IPS-11a (cell line): ENCODE data around the gene VAC14.

Experiments used
- H3K4me3 ChIP-seq: one replicate; pipeline ENCODE4 v1.5.1; 2013; ENCODE audit warnings: low read depth, low read length, control low read depth

The VAC14 gene

GRCh38 chr16:70709942-70710341, 91.0 kb downstream of the VAC14 start:
- no peak overlapping the region for H3K4me3 ChIP-seq

DNA sequence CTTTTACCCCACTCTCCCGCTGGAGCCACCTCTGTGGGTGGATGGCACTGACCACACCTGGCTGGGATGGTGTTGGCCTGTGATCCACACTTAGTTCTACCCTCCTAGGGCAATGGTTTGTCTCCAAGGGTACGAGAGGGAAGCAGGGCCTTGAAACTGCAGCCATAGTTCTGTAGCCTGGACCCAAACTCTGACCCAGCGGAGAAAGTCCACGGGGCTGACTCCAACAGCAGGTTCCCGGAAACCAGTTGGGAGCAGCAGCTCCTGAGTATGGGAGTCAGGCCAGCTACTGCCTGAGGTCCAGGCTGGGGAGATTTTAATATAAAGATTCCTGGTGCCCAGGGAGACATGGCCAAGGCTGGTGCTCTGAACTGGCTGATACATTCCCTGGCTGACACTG, 91.5 kb downstream of the VAC14 start:
- no peak overlapping the region for H3K4me3 ChIP-seq

DNA sequence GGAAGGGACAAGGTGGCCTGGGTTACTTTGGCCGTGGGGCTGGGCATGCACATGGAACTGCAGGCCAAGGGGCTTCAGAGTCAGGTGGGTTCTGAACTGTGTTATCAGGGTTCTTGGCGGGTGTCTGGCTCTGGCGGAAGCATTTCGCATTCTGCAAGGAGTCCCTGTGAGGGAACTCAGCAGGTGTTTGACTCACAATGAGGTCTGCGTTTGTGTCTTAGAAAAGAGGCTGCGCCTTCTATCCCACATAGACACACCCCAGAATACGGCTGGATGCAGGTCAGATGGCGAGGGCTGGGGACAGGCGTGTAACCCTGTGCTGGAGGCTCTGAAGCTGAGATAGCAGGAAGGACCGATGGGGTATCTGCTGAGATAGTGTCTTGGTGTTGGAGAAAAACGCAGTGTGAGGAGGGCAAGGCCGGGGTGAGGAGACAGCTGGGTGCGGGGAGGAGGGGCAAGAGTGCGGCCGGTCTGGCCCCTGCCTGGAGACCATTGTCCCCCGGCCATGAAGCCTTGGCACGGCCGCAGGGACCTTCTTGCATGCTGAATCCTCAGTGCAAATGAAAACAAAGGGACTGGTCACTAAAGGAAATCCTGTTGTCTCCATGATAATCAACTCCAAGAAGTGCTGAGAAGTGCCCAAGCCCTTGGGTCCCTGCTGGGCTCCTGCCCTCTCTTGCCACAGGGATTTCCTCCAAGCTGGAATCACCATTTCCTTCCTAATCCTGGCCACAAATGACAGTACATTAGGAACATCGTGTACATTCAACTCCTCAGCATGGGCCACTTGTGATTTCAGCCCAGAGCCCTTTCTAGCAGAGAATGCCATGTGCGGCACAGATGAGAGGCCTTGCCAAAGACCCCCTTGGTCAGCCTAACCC, 92.4 kb downstream of the VAC14 start:
- H3K4me3 ChIP-seq, result no peak overlapping the region

- no peak overlapping the region for H3K4me3 ChIP-seq
Observed at GRCh38 chr16:70706948-70707465, 94.0 kb downstream of the VAC14 start.

DNA sequence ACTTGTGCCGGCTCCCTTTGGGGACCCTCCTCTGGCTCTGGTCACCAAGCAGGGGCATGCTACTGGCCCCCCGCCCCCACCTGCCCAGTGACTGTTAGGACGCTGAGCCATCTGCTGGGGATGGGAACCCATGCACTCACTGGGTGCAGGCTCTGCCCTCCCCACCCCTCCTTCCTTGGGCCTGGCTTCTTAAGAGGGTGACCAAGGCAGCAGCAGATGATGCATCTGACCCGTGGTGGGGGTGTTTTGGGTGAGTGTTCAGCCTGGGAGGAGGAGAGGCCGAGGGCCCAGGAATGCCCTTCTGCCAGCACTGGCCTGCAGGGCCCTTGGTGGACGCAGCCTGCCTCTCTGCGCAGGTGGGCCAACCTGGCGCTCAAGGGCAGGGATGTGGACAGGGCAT, 95.9 kb downstream of the VAC14 start:
- no peak overlapping the region for H3K4me3 ChIP-seq

GRCh38 chr16:70704586-70704985, 96.4 kb downstream of the VAC14 start:
- H3K4me3 ChIP-seq, result no peak overlapping the region

- H3K4me3 ChIP-seq, result no peak overlapping the region
Observed at GRCh38 chr16:70703835-70704381, 97.0 kb downstream of the VAC14 start.

DNA sequence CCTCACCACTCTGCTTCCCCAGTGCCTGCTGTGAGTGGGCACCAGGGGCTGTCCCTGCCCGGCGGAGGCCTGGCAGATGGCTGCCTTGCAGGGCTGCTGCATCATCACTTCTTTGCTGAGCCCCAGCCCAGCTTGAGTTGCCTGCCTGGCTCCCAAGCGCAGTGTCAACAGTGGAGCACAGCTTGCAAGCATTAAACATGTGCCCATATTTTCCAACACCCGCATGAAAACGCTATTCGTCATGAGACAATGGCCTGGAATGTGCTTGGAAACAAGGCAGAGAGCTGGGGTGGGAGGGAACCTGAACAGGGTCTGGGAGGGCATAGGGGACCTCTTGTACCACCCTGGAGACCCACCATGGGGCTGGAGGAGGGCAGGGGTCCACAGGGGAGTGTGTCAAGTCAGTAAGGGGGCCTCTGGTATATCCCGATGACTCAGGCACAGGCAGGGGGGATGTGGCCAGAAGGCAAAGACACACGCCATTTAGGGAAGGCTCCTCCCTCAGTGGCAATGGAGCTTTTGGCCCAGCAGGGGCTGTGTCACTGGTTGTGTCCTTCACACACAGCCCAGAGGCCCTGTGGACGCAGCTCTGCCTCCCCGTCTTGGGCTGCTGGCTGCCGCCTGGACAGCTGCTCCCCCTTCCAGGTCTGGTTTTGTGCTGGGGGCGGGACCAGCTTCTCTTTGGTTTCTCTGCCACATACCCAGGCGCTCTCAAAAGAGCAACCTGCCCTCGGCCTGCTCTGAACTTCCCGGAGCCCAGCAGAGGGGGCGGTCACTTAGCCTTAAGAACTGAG, 97.7 kb downstream of the VAC14 start:
- H3K4me3 ChIP-seq, result no peak overlapping the region

- no peak overlapping the region for H3K4me3 ChIP-seq
Observed at GRCh38 chr16:70702624-70703023, 98.3 kb downstream of the VAC14 start.

DNA sequence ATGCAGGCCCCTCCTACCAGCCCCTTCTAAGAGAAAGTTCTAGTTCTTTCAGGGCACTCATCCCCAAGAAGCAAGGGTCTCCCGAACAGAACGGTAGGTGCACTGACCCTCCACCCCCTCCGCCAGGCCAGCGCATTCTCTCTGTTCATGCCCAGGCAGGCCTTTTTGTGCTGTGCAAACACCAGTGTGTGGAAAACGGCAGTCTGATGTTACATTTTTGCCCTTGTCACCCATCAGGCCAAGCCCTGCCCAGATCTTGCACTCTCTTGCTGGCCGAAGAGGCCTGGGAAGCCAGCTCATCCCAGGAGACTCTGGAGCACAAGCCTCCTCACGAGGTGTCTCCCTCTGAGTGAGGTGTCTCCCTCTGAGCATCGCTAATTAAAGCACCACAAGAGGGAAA, 99.0 kb downstream of the VAC14 start:
- H3K4me3 ChIP-seq, result no peak overlapping the region

DNA sequence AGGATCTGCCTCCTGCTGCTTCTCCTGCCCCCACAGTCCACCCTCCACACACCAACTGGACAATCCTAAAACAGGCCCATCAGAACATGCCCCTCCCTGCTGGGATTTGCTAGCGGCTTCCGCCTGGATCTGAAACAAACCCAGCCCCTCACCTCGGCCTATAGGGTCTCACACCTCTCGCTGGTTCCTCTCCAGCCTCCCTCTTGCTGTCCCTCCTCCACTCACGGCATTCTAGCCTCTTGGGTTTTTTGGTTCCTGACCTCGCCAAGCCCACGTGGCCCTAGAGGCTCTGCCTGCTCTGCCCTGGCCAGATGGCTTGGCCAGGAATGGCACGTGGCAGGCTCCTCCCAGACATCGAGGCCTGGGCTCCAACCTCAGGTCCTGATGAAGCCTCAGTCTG, 99.4 kb downstream of the VAC14 start:
- no peak overlapping the region for H3K4me3 ChIP-seq

DNA sequence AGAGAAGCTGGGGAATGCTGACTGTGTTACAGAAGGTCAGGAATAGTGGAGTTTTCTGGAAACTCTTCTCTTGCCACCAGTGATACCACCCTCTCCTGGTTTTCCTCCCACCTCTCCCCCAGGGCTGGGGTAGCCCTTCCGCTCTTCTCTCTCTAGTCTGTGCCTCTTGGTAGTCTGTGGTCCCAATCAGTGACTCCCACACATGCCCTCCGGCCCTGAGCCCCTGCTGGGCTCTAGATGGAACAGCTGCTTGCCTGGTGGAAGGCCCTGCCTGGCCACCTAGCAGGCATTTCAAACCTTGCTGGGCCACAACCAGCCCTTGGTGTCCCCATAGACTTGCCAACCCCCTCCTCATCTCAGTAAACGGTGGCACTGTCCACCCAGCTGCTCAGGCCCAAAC, 99.9 kb downstream of the VAC14 start:
- no peak overlapping the region for H3K4me3 ChIP-seq

- H3K4me3 ChIP-seq, result no peak overlapping the region
Observed at GRCh38 chr16:70700101-70701020, 100.6 kb downstream of the VAC14 start.

DNA sequence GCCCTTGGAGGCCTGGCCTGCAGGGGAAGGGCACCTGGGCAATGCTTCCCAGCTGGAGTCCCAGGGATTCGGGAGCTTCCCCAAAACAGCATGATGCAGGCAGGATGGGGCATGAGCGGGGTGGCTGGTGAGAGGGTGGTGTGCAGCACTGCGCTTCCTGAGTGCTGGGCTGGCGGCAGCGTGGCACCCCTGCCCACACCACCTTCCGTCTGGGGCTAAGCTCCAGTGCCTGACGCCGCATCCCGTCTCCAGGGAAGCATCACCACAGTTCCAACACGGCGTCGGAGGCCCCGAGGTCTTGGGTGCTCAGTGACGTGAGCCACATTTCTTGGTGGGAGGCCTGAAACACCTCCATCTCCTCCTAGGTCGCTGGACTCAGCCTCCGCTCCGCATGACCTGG, 101.3 kb downstream of the VAC14 start:
- H3K4me3 ChIP-seq, result no peak overlapping the region

GRCh38 chr16:70698901-70699300, 102.1 kb downstream of the VAC14 start:
- no peak overlapping the region for H3K4me3 ChIP-seq

GRCh38 chr16:70697594-70698170, 103.3 kb downstream of the VAC14 start:
- H3K4me3 ChIP-seq, result no peak overlapping the region

GRCh38 chr16:70696952-70697593, 103.9 kb downstream of the VAC14 start:
- no peak overlapping the region for H3K4me3 ChIP-seq

GRCh38 chr16:70696355-70696754, 104.6 kb downstream of the VAC14 start:
- no peak overlapping the region for H3K4me3 ChIP-seq

DNA sequence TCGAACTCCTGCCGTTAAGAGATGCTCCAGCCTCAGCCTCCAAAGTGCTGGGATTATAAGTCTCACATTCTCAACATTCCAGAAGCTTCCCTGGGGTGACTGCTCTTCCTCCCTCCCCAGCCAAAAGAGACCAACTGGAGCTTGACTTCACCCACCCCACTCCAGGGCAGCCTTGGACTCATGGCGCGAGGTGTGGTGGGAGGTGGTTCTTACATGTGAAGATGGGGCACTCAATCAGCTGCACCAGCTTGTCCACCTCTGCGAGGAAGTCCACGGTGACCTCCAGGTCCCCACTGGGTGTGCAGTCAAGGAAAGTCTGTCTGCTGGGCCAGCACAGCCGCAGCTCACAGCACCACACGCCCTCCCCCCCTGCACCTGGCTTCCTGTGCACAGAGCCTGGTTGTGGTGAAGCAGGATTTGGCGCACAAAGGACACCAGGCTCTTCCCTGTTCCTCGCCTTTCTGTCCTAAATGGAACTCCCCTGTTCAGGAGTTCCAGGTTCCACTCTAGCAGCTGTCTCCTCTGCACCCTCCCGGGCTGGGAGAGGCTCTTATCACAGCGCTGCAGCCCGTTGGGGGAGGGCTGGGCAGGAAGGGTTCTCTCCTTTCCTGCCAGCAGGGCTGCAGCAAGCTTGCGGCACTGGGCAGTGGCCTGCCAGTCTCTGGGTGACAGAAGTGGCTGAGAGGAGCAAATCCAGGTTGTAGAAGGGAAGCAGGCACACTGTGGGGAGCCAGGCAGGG, 105.5 kb downstream of the VAC14 start:
- H3K4me3 ChIP-seq, result no peak overlapping the region
